GM21423 (cell line): ENCODE measurements around the gene PAF1.

Experiments
- ATAC-seq: cut with Tn5 transposase; IDR thresholded peaks from one replicate; pipeline ENCODE4 v1.9.1; 2021; ENCODE audit warnings: mild to moderate bottlenecking, moderate library complexity; ENCODE audit not compliant: unreplicated experiment

Gene PAF1

GRCh38 chr19:39390751-39391437 is at the start of gene PAF1, which contains the start of gene MED29:
Gene PAF1 (minus strand): TSS chr19:39391106. CDS start chr19:39390864, 242 bp downstream.
Gene MED29 (plus strand): TSS chr19:39391378. CDS start chr19:39391423, 45 bp downstream.
- peak; percentile 90 for ATAC-seq

- no peak for ATAC-seq
Observed at GRCh38 chr19:39438270-39438934, 47.5 kb upstream of the PAF1 start.

DNA sequence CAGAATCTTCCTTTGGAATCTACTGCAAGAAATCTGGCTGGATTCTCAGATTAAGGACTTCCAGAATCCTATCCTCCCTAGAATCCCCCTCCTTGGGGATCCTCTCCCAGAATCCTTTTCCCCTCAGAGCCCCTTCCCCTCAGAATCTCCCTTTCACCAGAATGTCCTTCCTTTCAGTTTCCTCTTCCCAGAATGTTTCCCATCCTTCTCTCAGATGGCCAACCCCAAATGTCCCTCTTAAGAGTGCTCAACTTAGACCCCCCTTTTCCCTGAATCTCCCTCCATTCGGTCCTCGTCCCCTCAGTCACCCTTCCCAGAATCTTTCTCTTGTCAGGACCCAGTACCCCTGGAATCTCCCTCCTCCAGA is 45.4 kb upstream of the PAF1 start:
- ATAC-seq = no peak

DNA sequence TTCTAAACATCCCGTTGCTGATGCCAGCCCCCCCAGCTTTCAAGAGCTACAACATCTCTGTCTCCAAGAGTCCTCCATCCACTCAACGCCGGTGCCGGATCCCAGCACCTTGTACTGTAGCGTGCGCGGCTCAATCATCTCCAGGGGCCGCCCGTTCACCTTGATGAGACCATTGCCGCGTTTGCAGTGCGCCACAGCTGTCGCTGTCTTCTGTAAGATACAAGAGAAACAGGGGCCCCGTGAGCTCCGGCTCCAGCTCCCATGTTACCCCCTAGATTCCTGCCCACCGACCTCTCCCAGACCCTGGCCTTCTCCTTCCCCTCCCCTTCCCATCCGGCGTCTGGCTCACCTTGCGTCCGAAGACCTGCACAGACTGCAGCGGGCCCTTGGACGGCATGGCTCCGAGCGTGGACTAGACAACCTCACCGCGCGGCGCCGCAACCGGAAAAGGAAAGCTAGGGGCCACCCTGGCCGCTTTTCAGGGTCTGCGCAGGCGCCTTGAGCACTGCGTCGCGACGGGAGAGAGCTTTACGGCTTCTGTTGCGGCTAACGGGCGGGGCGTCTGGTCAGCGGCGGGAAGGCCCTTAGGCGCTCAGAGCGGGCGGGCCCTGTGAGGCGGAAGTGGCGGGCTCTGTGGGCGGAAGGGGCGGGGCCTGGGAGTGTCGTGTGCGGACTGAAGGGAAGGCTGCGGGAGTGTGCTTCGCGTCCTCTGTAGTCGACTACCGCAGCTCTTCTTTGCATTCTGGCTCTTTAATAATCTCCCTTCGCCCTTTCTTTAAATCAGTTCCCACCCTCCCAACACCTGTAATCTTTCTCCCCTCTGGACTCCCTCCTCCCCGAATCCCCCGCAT is 44.8 kb upstream of the PAF1 start, which contains the start of gene RPS16:
TSS of gene RPS16 (minus strand) at position 451 of the 851 bp plus-strand sequence. CDS start at position 397, 54 bp downstream.
- ATAC-seq = peak; percentile 82

- no peak for ATAC-seq
Observed at GRCh38 chr19:39434123-39435076, 43.5 kb upstream of the PAF1 start.

DNA sequence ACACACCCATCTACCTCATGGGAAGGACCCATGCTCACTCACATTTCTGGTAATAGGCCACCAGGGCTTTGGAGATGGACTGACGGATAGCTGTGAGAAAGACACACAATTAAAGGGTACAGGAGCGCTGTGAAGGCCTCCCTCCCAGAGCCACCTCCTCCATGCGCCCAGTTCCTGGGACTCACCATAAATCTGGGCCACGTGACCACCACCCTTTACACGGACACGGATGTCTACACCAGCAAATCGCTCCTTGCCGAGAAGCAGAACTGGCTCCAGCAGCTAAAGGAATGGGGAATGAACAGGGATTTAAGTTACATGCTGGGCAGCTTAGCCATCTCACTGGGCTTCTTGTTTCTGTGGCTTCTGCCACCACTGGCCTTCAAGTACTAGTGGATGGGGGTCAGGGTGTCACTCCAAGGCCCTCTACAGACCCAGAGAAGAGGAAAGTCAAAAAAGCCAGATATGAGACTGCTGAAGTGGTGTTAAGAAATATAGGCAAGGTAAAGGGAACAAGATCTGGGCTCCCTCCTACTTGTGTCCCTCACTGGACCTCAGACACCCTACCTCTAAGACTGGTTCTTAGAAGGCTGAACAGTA is 42.7 kb upstream of the PAF1 start:
- ATAC-seq = no peak

DNA sequence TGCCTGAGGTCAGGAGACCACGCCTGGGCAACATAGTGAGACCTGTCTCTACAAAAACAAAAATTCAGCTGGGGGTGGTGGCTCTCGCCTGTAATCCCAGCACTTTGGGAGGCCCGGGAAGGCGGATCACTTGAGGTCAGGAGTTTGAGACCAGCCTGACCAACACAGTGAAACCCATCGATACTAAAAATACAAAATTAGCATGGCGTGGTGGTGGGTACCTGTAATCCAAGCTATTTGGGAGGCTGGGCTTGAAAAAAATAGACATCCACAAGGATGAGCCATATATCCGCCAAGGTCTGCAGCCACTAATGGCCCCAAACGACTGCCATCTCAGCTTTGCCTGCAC is 41.7 kb upstream of the PAF1 start:
- no peak for ATAC-seq

GRCh38 chr19:39430675-39431593 is 40.0 kb upstream of the PAF1 start:
- no peak for ATAC-seq

DNA sequence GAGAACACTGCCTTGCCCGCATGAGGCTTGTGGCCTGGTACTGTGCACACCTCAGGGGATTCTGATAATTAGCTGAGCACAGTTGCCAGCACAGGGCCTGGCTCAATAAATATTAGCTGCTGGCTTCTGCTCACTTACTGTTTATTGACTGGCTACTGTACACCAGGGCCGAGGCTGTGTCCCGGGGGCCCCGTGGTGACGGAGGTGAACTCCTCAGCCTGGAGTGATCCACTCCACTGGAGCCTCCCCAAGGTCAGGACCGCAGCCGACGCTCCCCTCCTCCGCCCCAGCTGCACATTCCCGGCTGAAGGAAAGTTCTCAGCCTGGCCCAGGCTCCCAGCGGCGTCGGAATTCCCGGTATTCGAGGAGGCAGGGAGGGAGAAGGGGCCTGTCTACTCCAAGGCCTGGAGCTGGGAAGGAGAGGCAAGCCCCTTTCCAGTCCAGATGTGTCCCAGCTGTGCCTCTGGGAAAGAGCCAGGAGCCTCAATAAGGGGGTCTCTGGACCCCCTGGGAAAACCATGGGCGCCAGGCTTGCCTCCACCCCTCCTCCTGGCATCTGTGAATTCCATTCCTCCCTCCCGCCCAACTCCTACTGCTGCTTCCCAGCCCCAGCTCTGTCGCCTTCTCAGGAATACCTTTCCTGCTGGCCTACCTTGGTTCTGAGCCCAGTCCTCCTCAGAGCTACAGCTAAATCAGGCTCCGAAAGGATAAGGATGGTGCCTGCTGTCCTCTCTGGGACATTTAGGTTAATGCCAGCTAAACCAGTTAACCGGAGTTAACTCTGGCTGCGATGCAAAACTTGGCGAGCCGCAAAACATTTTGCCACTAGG is 37.6 kb upstream of the PAF1 start:
- no peak for ATAC-seq

GRCh38 chr19:39427707-39428106 is 36.8 kb upstream of the PAF1 start:
- ATAC-seq = no peak

DNA sequence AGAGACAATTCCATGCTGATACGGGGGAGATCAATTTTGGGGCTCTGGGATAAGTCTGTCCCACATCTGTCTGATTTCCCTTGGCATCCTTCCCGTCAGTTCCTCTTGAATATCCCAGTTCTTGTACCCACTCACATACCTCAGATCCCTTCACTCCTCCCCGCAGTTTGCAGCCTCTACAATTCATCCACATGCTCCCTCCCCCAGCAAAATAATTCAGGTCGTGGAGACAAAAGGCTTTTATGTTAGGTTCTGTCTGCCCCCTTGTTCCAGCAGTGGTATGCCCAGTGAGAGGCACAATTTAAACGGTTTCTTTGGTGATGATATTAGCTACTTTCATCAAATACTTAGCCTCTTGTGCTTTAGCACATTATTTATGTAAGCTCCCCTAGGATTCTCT is 35.3 kb upstream of the PAF1 start:
- no peak for ATAC-seq

GRCh38 chr19:39425744-39426143 is 34.8 kb upstream of the PAF1 start:
- no peak for ATAC-seq

- ATAC-seq = no peak
Observed at GRCh38 chr19:39424934-39425333, 34.0 kb upstream of the PAF1 start.

GRCh38 chr19:39423258-39424086 is 32.6 kb upstream of the PAF1 start:
- no peak for ATAC-seq

- ATAC-seq = no peak
Observed at GRCh38 chr19:39422020-39422419, 31.1 kb upstream of the PAF1 start.

GRCh38 chr19:39420769-39421168 is 29.9 kb upstream of the PAF1 start:
- no peak for ATAC-seq

GRCh38 chr19:39419003-39419402 is 28.1 kb upstream of the PAF1 start:
- no peak for ATAC-seq
